Effector memory CD4-positive, alpha-beta T cell (primary cell): Measurements from ENCODE around the gene OSBPL5.

ENCODE experiments used
- DNase-seq, 3 donors: peaks; one replicate each; pipeline ENCODE4 v3.0.0-alpha.2; 2020
- H3K27ac ChIP-seq: 2 replicates; pipeline ENCODE4 v1.7.0; 2013; ENCODE audit warnings: mild to moderate bottlenecking, low read length, moderate library complexity; ENCODE audit not compliant: insufficient read depth, poor library complexity, severe bottlenecking
- H3K27me3 ChIP-seq: replicated peaks from 2 replicates; pipeline ENCODE4 v1.7.0; 2013; ENCODE audit warnings: mild to moderate bottlenecking, low read length; ENCODE audit not compliant: insufficient read depth, control insufficient read depth, poor library complexity, severe bottlenecking
- H3K36me3 ChIP-seq: 2 replicates; pipeline ENCODE4 v1.7.0; 2013; ENCODE audit warnings: mild to moderate bottlenecking, low read length, moderate library complexity; ENCODE audit not compliant: control insufficient read depth, insufficient read depth
- H3K4me1 ChIP-seq: 2 replicates; pipeline ENCODE4 v1.7.0; 2013; ENCODE audit warnings: low read length, mild to moderate bottlenecking; ENCODE audit not compliant: control insufficient read depth, insufficient read depth, poor library complexity, severe bottlenecking
- H3K4me3 ChIP-seq: 2 replicates; pipeline ENCODE4 v1.7.0; 2013; ENCODE audit warnings: low read length, low read depth, mild to moderate bottlenecking; ENCODE audit not compliant: insufficient read depth, poor library complexity, severe bottlenecking
- H3K9me3 ChIP-seq: 2 replicates; pipeline ENCODE4 v1.7.0; 2013; ENCODE audit warnings: mild to moderate bottlenecking, low read length, moderate library complexity; ENCODE audit not compliant: control insufficient read depth

OSBPL5 gene

DNA sequence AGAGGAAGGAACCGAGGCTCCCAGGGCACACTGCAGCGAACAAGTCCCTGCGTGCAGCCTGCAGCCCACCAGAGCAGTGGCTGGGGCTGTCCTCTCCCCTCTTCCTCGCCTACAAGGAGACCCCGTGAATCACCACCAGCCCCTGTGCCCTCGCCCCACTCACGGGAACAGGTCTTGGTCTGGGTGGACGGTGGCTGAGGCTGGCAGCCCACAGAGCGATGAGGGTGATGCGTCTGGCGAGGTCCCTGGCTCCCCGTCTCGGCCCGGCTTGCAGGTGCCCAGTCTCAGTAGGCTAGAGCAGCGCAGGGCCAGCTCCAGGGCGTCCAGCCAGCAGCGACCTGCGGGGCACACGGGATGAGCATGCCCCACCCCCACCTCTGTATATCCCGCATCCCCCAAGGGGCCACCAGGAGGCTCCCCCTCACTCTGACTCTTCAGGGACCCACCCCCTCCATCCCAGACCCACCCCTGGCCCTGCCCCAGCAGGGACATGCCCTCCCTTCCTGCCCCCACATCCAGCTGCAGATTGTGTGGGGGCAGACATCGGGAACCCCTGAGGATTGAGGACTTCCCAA is 57.4 kb downstream of the OSBPL5 start:
- no peaks in the 10 kb centered on the region for H3K27me3 ChIP-seq
- no peaks in the 10 kb centered on the region for H3K9me3 ChIP-seq
- no peaks in the 10 kb centered on the region for H3K36me3 ChIP-seq
- H3K4me3 ChIP-seq: no peak overlapping the region
- no peaks in the 10 kb centered on the region for H3K4me1 ChIP-seq
- H3K27ac ChIP-seq: no peak overlapping the region
- no peak for DNase-seq

DNA sequence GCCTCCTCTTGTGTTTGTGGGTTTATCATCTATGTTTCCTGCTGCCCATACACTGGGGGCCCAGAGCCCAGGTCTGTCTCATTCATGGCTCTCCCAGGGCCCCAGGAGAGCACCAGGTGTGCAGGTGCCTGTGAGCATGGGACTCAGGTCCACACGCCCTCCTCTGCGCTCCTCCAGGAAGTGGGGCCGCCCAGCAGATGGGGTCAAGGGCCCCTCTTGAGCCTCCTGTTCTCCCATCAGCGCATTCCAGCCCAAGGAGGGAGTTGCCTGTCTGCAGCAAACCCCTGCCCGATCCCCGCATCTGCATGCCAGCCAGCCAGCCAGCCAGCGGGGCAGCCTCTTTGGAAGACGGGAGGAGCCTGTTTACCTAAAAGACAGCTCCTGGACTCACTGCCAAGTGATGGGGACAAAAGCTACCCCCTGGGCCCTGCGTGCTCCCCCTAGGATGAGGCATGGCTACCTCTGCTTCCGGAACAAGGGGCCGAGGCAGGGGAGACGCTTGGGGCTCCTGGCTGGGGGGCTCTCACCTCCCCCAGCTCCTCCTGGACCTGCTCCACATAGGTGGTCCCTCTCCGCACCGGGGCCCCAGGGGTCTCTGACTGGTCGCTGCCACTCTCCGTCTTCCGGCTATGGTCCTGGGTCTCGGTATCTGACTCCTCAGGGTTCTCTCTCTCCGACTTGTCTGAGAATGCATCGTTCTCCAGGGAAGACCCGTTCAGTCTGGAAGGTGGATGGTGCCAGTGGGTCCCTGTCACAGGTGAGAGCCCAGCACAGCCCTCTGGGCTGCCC is 58.2 kb downstream of the OSBPL5 start:
- no peaks in the 10 kb centered on the region for H3K36me3 ChIP-seq
- no peak overlapping the region for H3K4me3 ChIP-seq
- H3K9me3 ChIP-seq: no peaks in the 10 kb centered on the region
- H3K27ac ChIP-seq: no peak overlapping the region
- H3K4me1 ChIP-seq: no peaks in the 10 kb centered on the region
- DNase-seq: no peak
- H3K27me3 ChIP-seq: no peaks in the 10 kb centered on the region

DNA sequence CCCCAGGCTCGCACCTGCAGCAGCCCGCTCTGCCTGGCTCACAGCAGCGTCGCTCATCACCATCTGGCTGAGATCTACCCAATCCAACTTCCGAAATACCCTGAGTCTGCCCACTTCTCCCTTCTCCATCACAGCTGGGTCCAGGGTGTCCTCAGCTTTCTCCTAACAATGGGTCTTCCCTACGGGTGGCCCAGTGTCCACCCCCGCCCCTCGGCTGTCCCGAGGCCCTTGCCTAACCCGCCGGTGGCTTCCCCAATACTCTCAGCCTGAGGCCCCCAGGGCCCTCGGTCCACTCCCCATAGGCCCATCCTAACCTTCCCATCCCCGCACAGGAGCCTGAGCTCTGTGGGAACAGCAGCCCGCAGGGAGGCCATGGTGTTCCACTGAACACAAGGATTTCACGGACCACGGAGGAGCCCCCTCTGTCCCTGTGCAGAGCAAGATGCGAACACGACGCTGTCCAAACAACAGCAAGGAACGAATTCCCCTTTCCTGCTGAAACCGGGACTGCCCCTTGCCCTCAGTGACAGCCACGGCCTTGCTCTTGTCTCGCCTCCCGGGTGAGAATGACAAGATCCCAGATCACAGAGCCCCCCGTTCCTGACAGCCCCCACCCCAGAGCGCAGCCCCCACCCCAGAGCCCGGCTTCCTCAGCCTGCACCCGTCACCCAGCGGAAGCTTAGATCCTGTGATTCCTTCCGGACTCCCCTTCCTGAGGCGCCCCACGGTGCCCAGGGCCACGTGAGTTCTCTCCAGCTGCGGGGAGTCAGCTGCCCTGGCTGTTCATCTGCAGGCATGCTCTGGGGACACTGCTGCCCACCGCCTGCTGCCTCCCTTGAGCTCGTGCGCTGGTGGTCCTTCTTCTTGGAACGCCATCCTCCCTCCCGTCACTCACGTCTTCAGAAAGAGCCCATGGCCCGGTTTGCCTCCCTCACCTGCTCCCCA is 59.0 kb downstream of the OSBPL5 start:
- Histone ChIP-seq H3K4me3 (no peak overlapping the region), H3K9me3 (no peaks in the 10 kb centered on the region), H3K4me1 (no peaks in the 10 kb centered on the region), H3K27ac (no peak overlapping the region), H3K27me3 (no peaks in the 10 kb centered on the region), H3K36me3 (no peaks in the 10 kb centered on the region)
- DNase-seq: no peak

DNA sequence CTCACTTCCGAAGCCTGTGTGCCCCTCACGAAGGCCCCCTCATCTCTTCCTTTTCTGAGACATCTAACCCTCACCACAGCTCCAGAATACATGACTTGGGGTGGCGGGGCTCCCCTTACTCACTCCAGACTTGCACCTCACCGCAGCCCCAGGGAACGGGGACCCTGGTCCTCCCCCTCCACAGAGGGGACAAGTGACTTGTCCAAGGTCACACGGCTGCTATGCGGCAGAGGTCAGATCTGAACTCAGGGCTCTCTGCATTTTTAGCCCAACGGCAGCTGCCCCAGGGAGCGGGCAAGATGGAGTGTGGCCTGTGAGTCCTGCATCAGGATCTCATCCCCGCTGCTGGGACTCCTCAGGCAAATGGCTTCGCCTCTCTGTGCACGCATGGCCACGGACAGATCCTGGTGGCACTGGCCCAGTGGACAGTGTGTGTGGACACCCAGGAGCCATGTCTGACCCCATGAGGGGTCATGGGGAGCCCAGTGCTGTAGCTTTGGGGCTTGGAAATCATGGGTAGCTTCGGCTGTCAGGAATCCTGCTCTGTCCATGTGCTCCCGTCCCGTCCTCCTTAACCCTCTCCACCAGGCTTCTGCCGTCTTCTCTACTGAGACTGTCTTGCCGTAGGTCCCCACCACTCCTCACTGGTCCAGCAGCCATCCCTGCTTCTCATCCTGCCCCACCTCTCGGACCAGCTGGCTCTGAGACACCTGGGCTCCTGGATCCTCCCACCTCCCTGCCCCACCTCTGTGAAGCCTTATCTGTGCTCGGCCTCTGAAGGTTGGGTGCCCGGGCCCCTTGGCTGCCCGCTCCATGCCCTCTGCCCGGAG is 59.9 kb downstream of the OSBPL5 start:
- H3K9me3 ChIP-seq: no peaks in the 10 kb centered on the region
- no peak overlapping the region for H3K4me3 ChIP-seq
- no peaks in the 10 kb centered on the region for H3K4me1 ChIP-seq
- no peak for DNase-seq
- no peaks in the 10 kb centered on the region for H3K27me3 ChIP-seq
- no peak overlapping the region for H3K27ac ChIP-seq
- no peaks in the 10 kb centered on the region for H3K36me3 ChIP-seq

DNA sequence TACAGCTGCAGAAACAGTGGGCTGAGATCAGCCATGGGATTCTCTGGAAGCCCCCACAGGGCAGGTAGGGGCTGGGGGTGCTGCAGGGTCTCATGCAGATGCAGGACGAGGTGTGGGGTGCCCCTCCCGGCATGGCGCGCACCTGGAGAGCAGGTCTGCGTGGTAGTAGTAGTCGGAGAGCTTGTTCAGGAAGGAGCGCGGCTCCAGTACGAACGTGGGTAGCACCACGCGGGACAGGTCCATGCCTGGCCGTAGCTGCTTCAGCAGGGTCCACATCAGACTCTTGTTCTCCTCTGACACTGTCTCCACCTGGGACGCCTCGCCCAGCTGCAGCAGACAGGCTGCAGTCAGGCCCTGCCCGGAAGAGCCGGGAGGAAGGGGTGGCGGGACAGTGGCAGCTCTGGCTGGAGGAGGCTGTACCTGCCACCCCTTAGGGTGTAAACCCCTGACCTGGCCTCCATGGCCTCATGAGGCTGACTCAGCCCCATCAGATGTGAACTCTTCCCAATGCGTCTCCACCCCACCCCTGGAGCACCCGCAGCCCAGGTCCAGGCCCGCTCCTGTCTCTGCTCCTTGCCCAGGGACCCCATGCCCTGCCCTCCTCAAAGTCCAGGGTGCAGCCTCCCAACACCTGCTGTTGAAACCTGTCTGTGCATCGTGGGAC is 60.9 kb downstream of the OSBPL5 start:
- Histone ChIP-seq H3K36me3 (no peaks in the 10 kb centered on the region), H3K4me1 (no peaks in the 10 kb centered on the region), H3K27me3 (no peaks in the 10 kb centered on the region), H3K9me3 (no peaks in the 10 kb centered on the region), H3K27ac (no peak overlapping the region), H3K4me3 (no peak overlapping the region)
- DNase-seq: no peak

DNA sequence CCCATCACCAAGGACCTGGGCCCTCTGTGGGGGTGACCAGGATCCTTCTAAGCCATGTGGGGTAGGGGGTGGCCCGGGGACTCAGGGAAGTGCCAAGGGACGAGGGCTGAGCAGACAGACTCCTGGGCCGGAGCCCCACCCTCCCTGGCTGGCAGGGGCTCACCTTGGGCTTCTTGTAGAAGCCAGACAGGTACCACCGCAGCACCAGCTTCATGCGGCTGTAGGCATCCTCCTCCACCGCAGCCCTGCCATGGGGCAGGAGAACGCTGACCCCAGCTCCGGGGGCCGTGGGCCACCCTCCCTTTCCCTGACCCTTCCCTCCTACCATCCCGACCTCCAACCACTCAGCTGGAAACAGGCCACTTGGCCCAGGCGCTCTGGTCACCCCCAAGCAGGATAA is 62.0 kb downstream of the OSBPL5 start:
- DNase-seq: no peak
- no peaks in the 10 kb centered on the region for H3K27me3 ChIP-seq
- H3K36me3 ChIP-seq: no peaks in the 10 kb centered on the region
- H3K4me1 ChIP-seq: no peaks in the 10 kb centered on the region
- H3K27ac ChIP-seq: no peak overlapping the region
- no peak overlapping the region for H3K4me3 ChIP-seq
- H3K9me3 ChIP-seq: no peaks in the 10 kb centered on the region

DNA sequence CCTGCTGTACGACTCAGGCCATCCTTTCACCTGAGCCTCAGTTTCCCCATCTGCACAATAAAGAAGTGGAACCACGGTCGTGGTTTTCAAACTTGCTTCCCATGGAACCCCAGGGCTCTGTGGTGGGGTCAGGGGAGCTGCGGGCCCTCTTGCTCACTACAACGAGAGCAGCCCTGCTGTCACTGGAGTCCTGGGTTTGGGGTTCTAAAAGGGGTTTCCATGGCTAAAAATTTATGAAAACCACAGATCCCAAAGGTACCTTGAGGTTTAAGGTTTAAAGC is 62.5 kb downstream of the OSBPL5 start:
- Histone ChIP-seq H3K36me3 (no peaks in the 10 kb centered on the region), H3K9me3 (no peaks in the 10 kb centered on the region), H3K27me3 (no peaks in the 10 kb centered on the region), H3K27ac (no peak overlapping the region), H3K4me1 (no peaks in the 10 kb centered on the region), H3K4me3 (no peak overlapping the region)
- DNase-seq: no peak

DNA sequence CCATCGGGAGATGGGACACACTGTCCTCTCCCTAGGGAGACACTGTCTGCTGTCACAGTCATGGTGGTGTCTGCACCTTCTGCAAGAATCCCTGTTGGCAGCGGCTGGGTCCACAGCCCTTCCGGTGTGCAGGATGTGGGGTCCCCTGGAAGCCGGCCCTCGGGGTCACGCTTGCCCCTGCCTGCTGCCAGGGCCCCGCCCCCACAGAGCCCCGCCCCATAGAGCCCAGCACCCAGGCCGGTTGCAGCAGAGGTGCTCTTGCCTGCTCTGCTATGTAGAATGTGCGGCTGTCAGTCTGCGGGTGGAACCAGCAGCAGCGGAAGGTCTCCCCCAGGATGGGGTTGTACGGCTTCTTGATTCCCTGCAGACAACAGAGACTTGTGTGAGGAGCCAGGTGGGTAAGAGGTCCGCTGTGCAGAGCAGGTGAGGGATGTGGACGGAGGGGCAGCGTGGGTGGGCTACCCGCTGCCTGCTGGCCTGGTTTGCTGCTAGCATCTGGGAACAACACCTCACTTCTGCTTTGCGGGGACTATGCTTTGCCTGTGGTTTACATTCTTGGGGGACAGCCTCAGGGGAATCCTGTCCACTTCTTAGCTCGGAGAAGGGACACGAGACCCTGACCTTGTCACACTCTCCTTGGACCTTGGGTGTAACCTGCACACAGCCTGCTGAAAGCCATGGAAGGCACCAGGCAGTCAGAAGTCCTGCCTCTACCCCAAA is 63.0 kb downstream of the OSBPL5 start:
- no peak overlapping the region for H3K4me3 ChIP-seq

DNA sequence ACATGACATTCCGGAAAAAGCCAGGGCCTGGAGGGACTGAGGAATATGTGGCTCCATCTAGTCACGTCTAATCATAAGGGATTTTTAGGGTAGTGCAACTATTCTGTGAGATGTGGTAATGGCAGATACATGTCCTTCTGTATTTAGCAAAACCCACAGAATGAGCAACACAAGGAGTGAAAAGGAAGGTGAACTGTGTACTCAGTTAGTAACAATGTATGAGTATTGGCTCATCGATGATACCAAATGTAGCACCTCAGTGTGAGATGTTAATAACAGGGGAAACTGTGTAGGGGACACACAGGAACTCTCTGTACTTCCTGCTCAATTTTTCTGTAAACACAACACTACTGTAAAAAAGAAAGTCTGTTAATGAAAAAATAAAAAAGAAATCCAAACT is 65.9 kb downstream of the OSBPL5 start:
- Histone ChIP-seq H3K27me3 (no peaks in the 10 kb centered on the region), H3K27ac (no peak overlapping the region), H3K4me3 (no peak overlapping the region), H3K36me3 (no peaks in the 10 kb centered on the region), H3K4me1 (no peaks in the 10 kb centered on the region), H3K9me3 (no peaks in the 10 kb centered on the region)
- no peak for DNase-seq

More for the DNA sequence above, 63.0 kb downstream of the OSBPL5 start:
- Histone ChIP-seq H3K9me3 (no peaks in the 10 kb centered on the region), H3K36me3 (no peaks in the 10 kb centered on the region), H3K4me1 (no peaks in the 10 kb centered on the region), H3K27me3 (no peaks in the 10 kb centered on the region), H3K27ac (no peak overlapping the region)
- DNase-seq: no peak
